Esophagus squamous epithelium (tissue), 5 donors: ENCODE data around the gene TRIM63. TPM values are rescaled to one million over a fixed set of nuclear protein-coding genes. Genes with fewer than 3 reads are reported as not detected.

Source experiments
- DNase-seq: peaks from one replicate; lab custom pipeline; 2025; lab: John Stamatoyannopoulos, UW
- H3K27ac ChIP-seq, 4 donors: fragments of 200-600 bp; sonication (generic); one replicate each; pipeline ENCODE4 v1.5.1; 2016 to 2019; ENCODE audit warnings: mild to moderate bottlenecking in 1 of 4
- H3K27me3 ChIP-seq, 4 donors: fragments of 200-600 bp; sonication (generic); 1 replicate in 3 of 4; 2 replicates in 1 of 4; pipeline versions ENCODE4 v1.5.1 to v1.6.0; 2017 to 2021; ENCODE audit warnings: antibody characterized with exemption in 1 of 4
- H3K36me3 ChIP-seq, 3 donors: fragments of 200-600 bp; sonication (generic); one replicate each; pipeline ENCODE4 v1.5.1; 2016 to 2019
- H3K4me1 ChIP-seq, 3 donors: fragments of 200-600 bp; sonication (generic); one replicate each; pipeline ENCODE4 v1.5.1; 2017 to 2019
- H3K4me3 ChIP-seq, 4 donors: fragments of 200-600 bp; sonication (generic); 1 replicate in 3 of 4; 2 replicates in 1 of 4; pipeline ENCODE4 v1.5.1; 2016 to 2019; ENCODE audit warnings: mild to moderate bottlenecking in 2 of 4, moderate library complexity in 1 of 4
- H3K9me3 ChIP-seq, 3 donors: fragments of 200-600 bp; sonication (generic); one replicate each; pipeline ENCODE4 v1.5.1; 2016 to 2019
- POLR2A ChIP-seq, 4 donors: fragments of 450-650 bp; IDR thresholded peaks; one replicate each; pipeline ENCODE4 v1.6.1; 2017; ENCODE audit warnings: antibody characterized with exemption in 4 of 4, mild to moderate bottlenecking in 4 of 4, moderate library complexity in 3 of 4
- WGBS, 2 donors: methylation state at CpG; one replicate each; pipeline ENCODE4 v1.1.5; 2018; 5-methylcytosine and 5-hydroxymethylcytosine counted together
- intact Hi-C: fragments of 100-400 bp; cut with DNase I; formaldehyde crosslinking; loops from one replicate; pipeline ENCODE4 v1.15.0; 2022
- total RNA-seq, 4 donors: library from RNA; depleted of rRNA; stranded (reverse); fragments of >200 nt; gene quantifications; one replicate each; pipeline ENCODE4 v1.1.0, GENCODE V29; 2016
- TF ChIP-seq, protein P1 (sequence below), 6 experiments: fragments of 450-650 bp in 4 of 6; fragments of 200-600 bp in 2 of 6; sonication (generic) in 2 of 6; IDR thresholded peaks; one replicate each; pipeline ENCODE4 v1.5.1; 2016 to 2019; ENCODE audit warnings: antibody characterized with exemption in 6 of 6, mild to moderate bottlenecking in 4 of 6, moderate library complexity in 4 of 6
- donor health status: DM: yes; HTN: yes; CAD: no.

TRIM63 gene
- total RNA-seq, 4 donors from 2014 or later, result 0.23 to 1.7 TPM; not detected in 2

DNA sequence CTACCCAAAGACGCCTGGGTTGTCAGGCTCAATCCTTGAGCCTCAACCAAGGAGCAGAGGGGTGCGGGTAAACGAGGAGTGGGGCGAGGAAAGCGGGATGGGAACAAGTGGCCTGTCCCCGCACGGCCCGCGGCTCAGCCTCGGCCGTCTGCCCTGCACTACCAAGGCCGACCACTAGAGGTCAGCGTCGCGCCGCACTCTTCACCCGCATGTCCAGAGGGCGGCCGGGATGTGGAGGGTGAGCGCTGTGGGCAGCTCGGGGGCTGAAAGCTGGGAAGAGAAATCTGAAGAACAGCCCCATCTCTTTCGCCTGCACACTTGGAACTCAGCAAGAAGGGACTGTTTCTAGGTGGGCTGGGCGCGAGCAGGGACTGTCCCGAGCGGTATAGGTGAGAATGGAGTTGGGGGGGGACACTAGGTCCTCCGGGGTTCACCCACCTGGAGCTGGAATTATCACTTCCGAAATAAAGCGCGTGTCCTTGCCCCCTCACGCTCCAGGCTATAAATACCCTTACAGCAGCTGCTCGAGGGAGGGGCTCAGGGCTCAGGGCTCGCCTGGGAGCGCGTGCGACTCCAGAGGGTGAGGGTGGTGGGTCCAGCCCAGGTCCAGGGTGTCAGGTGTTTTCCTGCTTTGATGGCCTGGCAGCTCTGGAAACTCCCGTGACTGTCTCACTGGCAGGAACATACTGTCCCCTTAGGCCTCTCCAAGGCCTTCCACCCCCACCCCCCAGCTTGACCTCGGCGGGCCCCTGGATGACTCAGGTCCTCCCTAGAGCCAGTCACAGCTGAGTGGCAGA is 31.3 kb downstream of the TRIM63 start:
- Histone ChIP-seq H3K4me1 (peaks cover 10 to 23% (median 12%) of the 10 kb centered on the region in 3 donors), H3K9me3 (no peaks in the 10 kb centered on the region), H3K36me3 (no peaks in the 10 kb centered on the region), H3K27me3 (peaks cover 0 to 63% (median 0%) of the 10 kb centered on the region in 4 donors), H3K4me3 (peak overlapping the region; percentile 57 to 92 (median 88)), H3K27ac (peak overlapping the region; percentile 65 to 92 (median 88))
- no peak for DNase-seq
- TF ChIP-seq, protein P1, sequence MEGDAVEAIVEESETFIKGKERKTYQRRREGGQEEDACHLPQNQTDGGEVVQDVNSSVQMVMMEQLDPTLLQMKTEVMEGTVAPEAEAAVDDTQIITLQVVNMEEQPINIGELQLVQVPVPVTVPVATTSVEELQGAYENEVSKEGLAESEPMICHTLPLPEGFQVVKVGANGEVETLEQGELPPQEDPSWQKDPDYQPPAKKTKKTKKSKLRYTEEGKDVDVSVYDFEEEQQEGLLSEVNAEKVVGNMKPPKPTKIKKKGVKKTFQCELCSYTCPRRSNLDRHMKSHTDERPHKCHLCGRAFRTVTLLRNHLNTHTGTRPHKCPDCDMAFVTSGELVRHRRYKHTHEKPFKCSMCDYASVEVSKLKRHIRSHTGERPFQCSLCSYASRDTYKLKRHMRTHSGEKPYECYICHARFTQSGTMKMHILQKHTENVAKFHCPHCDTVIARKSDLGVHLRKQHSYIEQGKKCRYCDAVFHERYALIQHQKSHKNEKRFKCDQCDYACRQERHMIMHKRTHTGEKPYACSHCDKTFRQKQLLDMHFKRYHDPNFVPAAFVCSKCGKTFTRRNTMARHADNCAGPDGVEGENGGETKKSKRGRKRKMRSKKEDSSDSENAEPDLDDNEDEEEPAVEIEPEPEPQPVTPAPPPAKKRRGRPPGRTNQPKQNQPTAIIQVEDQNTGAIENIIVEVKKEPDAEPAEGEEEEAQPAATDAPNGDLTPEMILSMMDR (IDR thresholded peaks at IDR 0.05), result peak; percentile 99 to 100 (median 99)
- no peak for TF ChIP-seq POLR2A (IDR thresholded peaks at IDR 0.05)
- intact Hi-C loops, result no loop called here
- WGBS, 2 donors, result 54% methylated on average over 5 of the region's 39 CpGs; no CpG with 5 or more reads in 1 of the 2 donors

DNA sequence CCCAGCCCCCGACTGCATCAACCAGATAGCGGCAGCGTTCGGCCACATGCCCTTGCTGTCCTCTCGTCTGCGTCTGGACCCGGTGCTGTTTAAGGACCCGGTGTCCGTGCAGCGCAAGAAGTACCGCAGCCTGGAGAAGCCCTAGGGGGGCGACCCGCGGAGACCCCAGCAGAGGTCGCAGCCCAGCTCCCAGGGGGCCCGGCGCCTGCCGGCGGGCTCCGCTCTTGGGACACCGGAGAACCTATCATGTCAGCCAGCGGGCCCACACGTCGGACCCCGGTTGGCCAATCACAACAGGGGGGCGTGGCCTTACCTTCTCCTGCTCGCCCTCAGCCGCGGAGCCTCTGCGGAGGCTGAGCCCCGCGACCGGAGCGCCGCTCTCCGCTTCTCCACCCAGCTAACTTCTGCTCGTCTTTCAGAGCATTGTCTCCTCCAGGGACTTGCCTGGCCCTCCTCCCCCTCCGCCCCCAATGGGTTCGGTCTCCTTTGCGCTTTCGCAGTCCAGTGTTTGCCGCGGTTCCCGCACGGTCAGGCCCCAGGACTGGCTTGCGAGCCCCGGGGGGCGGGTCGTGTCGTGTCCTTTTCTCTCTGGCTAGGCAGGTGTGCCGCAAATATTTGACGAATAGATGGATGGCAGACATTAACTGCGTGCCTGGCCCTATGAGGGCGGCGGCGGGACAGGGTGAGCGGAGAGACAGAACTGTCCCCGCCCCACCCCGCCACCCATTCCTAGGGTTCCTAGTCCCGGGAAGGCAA is 32.0 kb downstream of the TRIM63 start:
- WGBS, 2 donors, result 0 to 4% methylated on average over 2 to 5 of the region's 60 CpGs
- Histone ChIP-seq H3K4me3 (peak overlapping the region; percentile 57 to 92 (median 88)), H3K4me1 (peaks cover 10 to 23% (median 12%) of the 10 kb centered on the region in 3 donors), H3K27me3 (peaks cover 0 to 64% (median 0%) of the 10 kb centered on the region in 4 donors), H3K9me3 (no peaks in the 10 kb centered on the region), H3K27ac (peak overlapping the region; percentile 65 to 92 (median 88)), H3K36me3 (no peaks in the 10 kb centered on the region)
- intact Hi-C loops, result no loop called here
- peak; percentile 64 for DNase-seq
- TF ChIP-seq, protein P1 (IDR thresholded peaks at IDR 0.05), result no peak
- TF ChIP-seq POLR2A (IDR thresholded peaks at IDR 0.05), result peak in 2 of 4 donors; percentile 44 to 75

DNA sequence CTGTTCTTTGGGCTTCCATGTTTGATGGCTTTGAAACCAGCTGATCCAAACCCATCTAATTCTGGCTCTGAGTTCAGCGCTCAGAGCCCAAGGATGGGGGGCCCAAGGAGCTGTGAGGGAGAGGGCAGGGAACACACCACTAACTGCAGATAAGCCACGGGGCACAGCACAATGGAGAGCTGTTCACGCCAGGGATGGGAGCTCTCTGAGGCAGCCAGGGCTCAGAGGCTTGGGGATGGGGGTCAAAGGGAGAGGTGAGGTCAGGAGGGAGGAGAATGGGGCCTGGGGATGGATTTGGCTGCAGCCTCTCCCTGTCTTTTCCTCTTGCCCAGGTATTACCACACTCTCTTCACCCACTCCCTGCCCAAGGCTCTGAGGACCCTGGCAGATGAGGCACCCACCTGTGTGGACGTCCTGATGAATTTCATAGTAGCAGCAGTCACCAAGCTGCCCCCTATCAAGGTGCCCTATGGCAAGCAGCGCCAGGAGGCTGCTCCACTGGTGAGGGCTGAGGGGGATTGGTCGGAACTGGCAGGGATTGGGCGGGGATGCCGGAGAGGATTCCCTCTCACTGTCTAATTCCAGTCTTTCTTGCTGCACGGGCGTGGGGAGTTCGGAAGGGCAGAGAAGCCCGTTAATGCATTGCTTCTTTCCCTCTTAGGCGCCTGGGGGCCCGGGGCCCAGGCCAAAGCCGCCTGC is 32.8 kb downstream of the TRIM63 start:
- Histone ChIP-seq H3K27ac (peak overlapping the region; percentile 65 to 92 (median 88)), H3K4me3 (peak overlapping the region; percentile 57 to 92 (median 88)), H3K4me1 (peaks cover 10 to 23% (median 12%) of the 10 kb centered on the region in 3 donors), H3K27me3 (peaks cover 0 to 63% (median 0%) of the 10 kb centered on the region in 4 donors), H3K36me3 (no peaks in the 10 kb centered on the region), H3K9me3 (no peaks in the 10 kb centered on the region)
- DNase-seq, result no peak
- WGBS, 2 donors, result 2 to 56% methylated on average over 3 to 10 of the region's 15 CpGs
- TF ChIP-seq, protein P1 (IDR thresholded peaks at IDR 0.05), result no peak
- TF ChIP-seq POLR2A (IDR thresholded peaks at IDR 0.05), result no peak
- intact Hi-C loops, result loop anchor here (5.0 kb wide), 1 partner anchor 123 kb away; the partner anchor contains the start of gene FAM110D

DNA sequence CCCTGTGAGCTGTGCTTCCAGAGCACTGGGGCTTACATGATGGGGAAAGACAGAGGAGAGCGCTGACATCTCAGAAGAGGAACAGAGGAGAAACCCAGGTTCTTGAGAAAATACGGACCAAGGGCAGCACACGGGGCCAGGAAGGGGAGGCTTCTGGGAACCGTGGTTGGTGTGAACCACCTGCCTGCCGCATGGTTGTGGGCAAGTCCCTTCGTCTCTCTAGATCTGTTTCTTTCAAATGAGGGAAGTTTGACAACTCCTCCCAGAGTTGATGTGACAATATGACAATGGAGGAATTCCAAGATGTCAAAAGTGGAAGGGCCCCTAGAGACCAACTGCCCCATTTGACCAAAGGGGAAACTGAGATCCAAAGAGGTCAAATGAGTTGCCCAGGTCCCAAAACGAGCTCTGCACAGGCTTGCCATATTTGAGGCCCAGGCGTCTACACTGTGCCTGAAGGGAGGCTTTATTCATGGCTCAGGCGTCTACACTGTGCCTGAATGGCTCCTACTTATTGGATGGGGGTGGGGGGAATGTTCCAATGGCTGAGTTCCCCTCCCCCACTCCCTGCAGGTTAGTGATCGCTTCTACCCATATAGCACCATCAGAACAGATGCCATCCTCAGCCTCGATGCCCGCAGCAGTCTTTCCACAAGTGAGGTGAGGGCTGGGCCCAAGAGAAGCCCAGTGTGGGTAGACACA is 34.6 kb downstream of the TRIM63 start:
- peaks cover 0 to 51% (median 0%) of the 10 kb centered on the region in 4 donors for H3K27me3 ChIP-seq
- no peak overlapping the region for H3K27ac ChIP-seq
- H3K4me1 ChIP-seq, result peaks cover 10 to 23% (median 12%) of the 10 kb centered on the region in 3 donors
- H3K36me3 ChIP-seq, result no peaks in the 10 kb centered on the region
- WGBS, 2 donors, result 70 to 75% methylated on average over 8 to 9 of the region's 12 CpGs
- no peak for DNase-seq
- H3K4me3 ChIP-seq, result no peak overlapping the region
- TF ChIP-seq POLR2A (IDR thresholded peaks at IDR 0.05), result no peak
- TF ChIP-seq, protein P1 (IDR thresholded peaks at IDR 0.05), result no peak
- intact Hi-C loops, result loop anchor here (5.0 kb wide), 1 partner anchor 124 kb away; the partner anchor contains the start of gene FAM110D
- no peaks in the 10 kb centered on the region for H3K9me3 ChIP-seq
